ENCODE results near the gene MRPS9.

MRPS9 gene

DNA sequence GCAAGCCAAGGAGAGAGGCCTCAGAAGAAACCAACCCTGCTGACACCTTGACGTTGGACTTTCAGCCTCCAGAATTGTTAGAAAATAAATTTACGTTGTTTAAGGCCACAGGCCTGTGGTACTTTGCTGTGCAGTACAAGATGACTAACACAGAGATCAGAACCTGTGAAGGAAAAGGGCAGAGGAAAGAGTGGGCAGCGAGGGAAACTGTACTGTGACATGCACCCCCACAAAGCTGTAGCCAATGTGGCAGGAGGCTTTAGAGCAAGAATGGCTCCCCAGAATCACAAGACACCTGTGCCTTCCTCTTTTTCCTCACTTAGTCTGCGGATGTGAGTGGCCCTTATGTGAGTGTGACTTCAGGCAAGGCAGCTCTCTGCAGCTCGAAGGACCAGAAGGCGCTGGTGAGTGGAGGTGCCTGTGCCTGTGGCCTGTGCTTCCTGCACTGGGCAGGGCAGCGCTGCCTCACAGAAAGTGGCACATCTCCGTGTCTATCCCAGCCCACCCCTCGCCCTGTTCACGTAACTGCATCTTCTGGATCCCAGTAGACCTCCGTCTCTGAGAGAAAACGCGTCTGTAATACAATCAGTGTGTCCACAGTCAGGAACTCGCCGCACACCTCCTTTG is 89.5 kb downstream of the MRPS9 start:
- Histone ChIP-seq H3K27ac (ENCODE audit: low read depth, low read length) (no peak overlapping the region), H3K27me3 (ENCODE audit: low read length) (no peaks in the 10 kb centered on the region), H3K4me3 (ENCODE audit: insufficient read depth, low read length, poor library complexity, severe bottlenecking) (no peak overlapping the region), H3K9ac (ENCODE audit: low read length) (no peak overlapping the region), H3F3A (ENCODE audit: insufficient read depth) (no peaks in the 10 kb centered on the region), H3K79me2 (ENCODE audit: insufficient read depth, low read length) (no peaks in the 10 kb centered on the region), H3K9me3 (ENCODE audit: insufficient read depth, low read length) (no peaks in the 10 kb centered on the region), H3K36me3 (ENCODE audit: low read length) (no peaks in the 10 kb centered on the region), H2AFZ (ENCODE audit: low read depth, low read length, severe bottlenecking) (no peak overlapping the region), H4K20me1 (ENCODE audit: low read depth, low read length) (no peaks in the 10 kb centered on the region), H3K9me2 (replicated peaks; ENCODE audit: insufficient read depth, low read length) (no peaks in the 10 kb centered on the region), H3K4me2 (ENCODE audit: low read depth, low read length, poor library complexity, severe bottlenecking) (no peak overlapping the region)
- TF ChIP-seq CTCF (IDR thresholded peaks at IDR 0.05; ENCODE audit: insufficient read depth, low read length, poor library complexity, severe bottlenecking) (no peak), EZH2phosphoT487 (conservative IDR thresholded peaks at IDR 0.05; ENCODE audit: low read length) (no peak)

DNA sequence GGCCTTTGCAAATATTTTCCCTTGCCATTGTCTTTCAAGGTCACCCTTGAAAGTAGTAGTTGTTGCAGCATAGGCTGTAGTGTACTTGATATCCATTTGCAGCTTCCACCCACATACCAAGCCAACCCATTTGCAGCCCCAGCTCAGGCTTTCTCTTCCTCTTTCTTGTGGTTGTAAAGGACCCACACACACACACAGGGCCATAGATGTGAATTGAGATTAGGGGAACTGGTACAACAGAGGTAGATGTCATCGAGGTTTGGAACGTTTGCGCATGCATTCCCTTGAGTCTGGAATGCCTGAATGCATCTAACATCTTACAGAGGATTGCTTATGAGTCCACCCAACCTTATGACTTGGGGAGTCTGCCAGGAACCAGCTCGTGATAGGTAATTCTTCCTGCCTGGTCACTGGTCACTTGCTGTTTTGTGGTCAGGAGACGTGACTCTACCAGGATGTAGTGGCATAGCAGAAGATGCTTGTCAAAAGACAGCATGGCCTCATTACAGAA is 91.9 kb downstream of the MRPS9 start:
- TF ChIP-seq EZH2phosphoT487 (conservative IDR thresholded peaks at IDR 0.05; ENCODE audit: low read length), result no peak
- TF ChIP-seq CTCF (IDR thresholded peaks at IDR 0.05; ENCODE audit: insufficient read depth, low read length, poor library complexity, severe bottlenecking), result no peak
- no peak overlapping the region for H3K4me2 ChIP-seq (ENCODE audit: low read depth, low read length, poor library complexity, severe bottlenecking)

GRCh38 chr2:105130546-105130945 is 92.7 kb downstream of the MRPS9 start:
- H3K79me2 ChIP-seq (ENCODE audit: insufficient read depth, low read length), result no peaks in the 10 kb centered on the region
- H2AFZ ChIP-seq (ENCODE audit: low read depth, low read length, severe bottlenecking), result no peak overlapping the region
- H3F3A ChIP-seq (ENCODE audit: insufficient read depth), result no peaks in the 10 kb centered on the region
- H3K27ac ChIP-seq (ENCODE audit: low read depth, low read length), result no peak overlapping the region
- H4K20me1 ChIP-seq (ENCODE audit: low read depth, low read length), result no peaks in the 10 kb centered on the region
- TF ChIP-seq CTCF (IDR thresholded peaks at IDR 0.05; ENCODE audit: insufficient read depth, low read length, poor library complexity, severe bottlenecking) (no peak), EZH2phosphoT487 (conservative IDR thresholded peaks at IDR 0.05; ENCODE audit: low read length) (no peak)
- no peaks in the 10 kb centered on the region for H3K36me3 ChIP-seq (ENCODE audit: low read length)
- no peaks in the 10 kb centered on the region for H3K9me3 ChIP-seq (ENCODE audit: insufficient read depth, low read length)
- no peak overlapping the region for H3K4me2 ChIP-seq (ENCODE audit: low read depth, low read length, poor library complexity, severe bottlenecking)
- H3K9me2 ChIP-seq (replicated peaks; ENCODE audit: insufficient read depth, low read length), result no peaks in the 10 kb centered on the region
- H3K4me3 ChIP-seq (ENCODE audit: insufficient read depth, low read length, poor library complexity, severe bottlenecking), result no peak overlapping the region
- H3K27me3 ChIP-seq (ENCODE audit: low read length), result no peaks in the 10 kb centered on the region
- no peak overlapping the region for H3K9ac ChIP-seq (ENCODE audit: low read length)

More for the DNA sequence above, 91.9 kb downstream of the MRPS9 start:
- H3K27me3 ChIP-seq (ENCODE audit: low read length), result no peaks in the 10 kb centered on the region
- H3K9me3 ChIP-seq (ENCODE audit: insufficient read depth, low read length), result no peaks in the 10 kb centered on the region
- H3K4me3 ChIP-seq (ENCODE audit: insufficient read depth, low read length, poor library complexity, severe bottlenecking), result no peak overlapping the region
- no peak overlapping the region for H3K9ac ChIP-seq (ENCODE audit: low read length)
- H3K27ac ChIP-seq (ENCODE audit: low read depth, low read length), result no peak overlapping the region
- no peaks in the 10 kb centered on the region for H4K20me1 ChIP-seq (ENCODE audit: low read depth, low read length)
- H3K36me3 ChIP-seq (ENCODE audit: low read length), result no peaks in the 10 kb centered on the region
- H3K79me2 ChIP-seq (ENCODE audit: insufficient read depth, low read length), result no peaks in the 10 kb centered on the region
- no peaks in the 10 kb centered on the region for H3K9me2 ChIP-seq (replicated peaks; ENCODE audit: insufficient read depth, low read length)
- no peak overlapping the region for H2AFZ ChIP-seq (ENCODE audit: low read depth, low read length, severe bottlenecking)
- no peaks in the 10 kb centered on the region for H3F3A ChIP-seq (ENCODE audit: insufficient read depth)
